ENCODE measurements around the gene NRSN1. TPM values are rescaled to one million over a fixed set of nuclear protein-coding genes. Genes with fewer than 3 reads are reported as not detected.
"Not testable (repeated sequence)": the region's sequence is repeated elsewhere in the genome, so short reads cannot be mapped to it uniquely, and the experiment has no call there.

The NRSN1 gene
- total RNA-seq, 1 experiment from 2014 or later: not detected

- no peak for TF ChIP-seq CTCF (conservative IDR thresholded peaks at IDR 0.05)
- no peaks in the 10 kb centered on the region for H3K36me3 Mint-ChIP-seq (ENCODE audit: insufficient read depth in 1 of 3, low read depth in 3 of 3)
- Histone ChIP-seq H2BK120ac (ENCODE audit: low read depth, low read length, poor library complexity, severe bottlenecking) (no peak overlapping the region), H3K27ac (ENCODE audit: insufficient read length, low read depth, low read length) (no peak overlapping the region), H3K18ac (ENCODE audit: insufficient read length, low read depth, low read length) (no peak overlapping the region), H2AK5ac (ENCODE audit: insufficient read length, low read length) (no peak overlapping the region), H3K23ac (ENCODE audit: insufficient read length, low read depth, low read length) (no peak overlapping the region), H2BK15ac (ENCODE audit: low read depth, low read length) (no peak overlapping the region), H2BK20ac (ENCODE audit: low read depth, low read length, poor library complexity, severe bottlenecking) (no peak overlapping the region), H4K91ac (ENCODE audit: insufficient read length, low read depth, low read length) (no peak overlapping the region), H3K4me2 (ENCODE audit: insufficient read depth, insufficient read length, low read length) (no peak overlapping the region), H3K9ac (ENCODE audit: extremely low read depth, insufficient read length, low read length) (no peak overlapping the region), H3K14ac (ENCODE audit: insufficient read depth, low read length) (peak overlapping the region; percentile 54; the same call in 1 of the 2 replicates), H3K23me2 (ENCODE audit: insufficient read length, low read depth, low read length, poor library complexity, severe bottlenecking) (no peaks in the 10 kb centered on the region), H2AFZ (ENCODE audit: low read length) (no peak overlapping the region), H2BK5ac (ENCODE audit: insufficient read length, low read length) (no peak overlapping the region), H4K20me1 (ENCODE audit: control insufficient read depth, insufficient read depth, insufficient read length) (no peaks in the 10 kb centered on the region), H3K27me3 (ENCODE audit: insufficient read depth, low read length) (no peaks in the 10 kb centered on the region), H3K4ac (ENCODE audit: low read depth, low read length) (no peak overlapping the region), H4K8ac (replicated peaks; ENCODE audit: insufficient read length, low read depth, low read length) (no peak overlapping the region), H3K9me3 (ENCODE audit: control insufficient read depth, low read depth, low read length) (no peaks in the 10 kb centered on the region), H4K5ac (ENCODE audit: insufficient read length, low read depth, low read length) (no peak overlapping the region), H3K79me2 (ENCODE audit: insufficient read depth, low read length) (no peaks in the 10 kb centered on the region), H3T11ph (ENCODE audit: low read length) (no peak overlapping the region), H3K4me1 (ENCODE audit: insufficient read depth, low read length) (no peaks in the 10 kb centered on the region), H3K79me1 (ENCODE audit: insufficient read depth, low read depth, low read length, poor library complexity, severe bottlenecking) (no peaks in the 10 kb centered on the region), H2BK12ac (ENCODE audit: insufficient read length, low read depth, low read length) (no peak overlapping the region), H3K56ac (ENCODE audit: insufficient read length, low read depth, low read length) (no peak overlapping the region)
- no peaks in the 10 kb centered on the region for H3K9me3 Mint-ChIP-seq
- peak; percentile 34 for DNase-seq
- H3K27ac Mint-ChIP-seq: no peak overlapping the region; a peak in 2 of 7 replicates
- no CpG with 5 or more reads among the region's 13 CpGs for WGBS (ENCODE audit: extremely low coverage, insufficient read length, low lambda C conversion rate)
- no peaks in the 10 kb centered on the region for H3K4me1 Mint-ChIP-seq
- H3K27me3 Mint-ChIP-seq (ENCODE audit: low read depth): peaks cover under 1% of the 10 kb centered on the region
- no peak overlapping the region for H3K4me3 Mint-ChIP-seq
Observed at GRCh38 chr6:24140591-24140990, 14.6 kb downstream of the NRSN1 start.

- not testable (repeated sequence) for H3K9me3 ChIP-seq (ENCODE audit: control insufficient read depth, low read depth, low read length); H3K27ac Mint-ChIP-seq; H3K9ac ChIP-seq (ENCODE audit: extremely low read depth, insufficient read length, low read length); H3K23me2 ChIP-seq (ENCODE audit: insufficient read length, low read depth, low read length, poor library complexity, severe bottlenecking); H3K14ac ChIP-seq (ENCODE audit: insufficient read depth, low read length); H3K9me3 Mint-ChIP-seq; H4K20me1 ChIP-seq (ENCODE audit: control insufficient read depth, insufficient read depth, insufficient read length); H4K5ac ChIP-seq (ENCODE audit: insufficient read length, low read depth, low read length); H3K4me2 ChIP-seq (ENCODE audit: insufficient read depth, insufficient read length, low read length); H3K4me1 ChIP-seq (ENCODE audit: insufficient read depth, low read length); H3K4me3 Mint-ChIP-seq; H3K27me3 ChIP-seq (ENCODE audit: insufficient read depth, low read length); H3K4ac ChIP-seq (ENCODE audit: low read depth, low read length); H4K91ac ChIP-seq (ENCODE audit: insufficient read length, low read depth, low read length); H3K23ac ChIP-seq (ENCODE audit: insufficient read length, low read depth, low read length); H3K18ac ChIP-seq (ENCODE audit: insufficient read length, low read depth, low read length); DNase-seq; H2BK20ac ChIP-seq (ENCODE audit: low read depth, low read length, poor library complexity, severe bottlenecking); H4K8ac ChIP-seq (replicated peaks; ENCODE audit: insufficient read length, low read depth, low read length); H3K27ac ChIP-seq (ENCODE audit: insufficient read length, low read depth, low read length); H2AK5ac ChIP-seq (ENCODE audit: insufficient read length, low read length); H3K4me1 Mint-ChIP-seq; H2AFZ ChIP-seq (ENCODE audit: low read length); H3K36me3 Mint-ChIP-seq (ENCODE audit: insufficient read depth in 1 of 3, low read depth in 3 of 3); H3T11ph ChIP-seq (ENCODE audit: low read length); H2BK5ac ChIP-seq (ENCODE audit: insufficient read length, low read length); H3K27me3 Mint-ChIP-seq (ENCODE audit: low read depth); H2BK120ac ChIP-seq (ENCODE audit: low read depth, low read length, poor library complexity, severe bottlenecking); H2BK15ac ChIP-seq (ENCODE audit: low read depth, low read length); H3K56ac ChIP-seq (ENCODE audit: insufficient read length, low read depth, low read length); H3K79me2 ChIP-seq (ENCODE audit: insufficient read depth, low read length); H3K79me1 ChIP-seq (ENCODE audit: insufficient read depth, low read depth, low read length, poor library complexity, severe bottlenecking); H2BK12ac ChIP-seq (ENCODE audit: insufficient read length, low read depth, low read length)
- no CpG with 5 or more reads among the region's 8 CpGs for WGBS (ENCODE audit: extremely low coverage, insufficient read length, low lambda C conversion rate)
Observed at GRCh38 chr6:24142733-24143132, 16.7 kb downstream of the NRSN1 start.
